VCaP (cell line): ENCODE results near the gene CFAP299.

Source experiments
- H3K27ac ChIP-seq: fragments of 450-650 bp; 2 replicates; pipeline ENCODE4 v1.5.1; 2017
- CTCF ChIP-seq: fragments of 450-650 bp; conservative IDR thresholded peaks from 2 replicates; pipeline ENCODE4 v1.5.1; 2017; ENCODE audit warnings: mild to moderate bottlenecking, moderate library complexity

Gene CFAP299

DNA sequence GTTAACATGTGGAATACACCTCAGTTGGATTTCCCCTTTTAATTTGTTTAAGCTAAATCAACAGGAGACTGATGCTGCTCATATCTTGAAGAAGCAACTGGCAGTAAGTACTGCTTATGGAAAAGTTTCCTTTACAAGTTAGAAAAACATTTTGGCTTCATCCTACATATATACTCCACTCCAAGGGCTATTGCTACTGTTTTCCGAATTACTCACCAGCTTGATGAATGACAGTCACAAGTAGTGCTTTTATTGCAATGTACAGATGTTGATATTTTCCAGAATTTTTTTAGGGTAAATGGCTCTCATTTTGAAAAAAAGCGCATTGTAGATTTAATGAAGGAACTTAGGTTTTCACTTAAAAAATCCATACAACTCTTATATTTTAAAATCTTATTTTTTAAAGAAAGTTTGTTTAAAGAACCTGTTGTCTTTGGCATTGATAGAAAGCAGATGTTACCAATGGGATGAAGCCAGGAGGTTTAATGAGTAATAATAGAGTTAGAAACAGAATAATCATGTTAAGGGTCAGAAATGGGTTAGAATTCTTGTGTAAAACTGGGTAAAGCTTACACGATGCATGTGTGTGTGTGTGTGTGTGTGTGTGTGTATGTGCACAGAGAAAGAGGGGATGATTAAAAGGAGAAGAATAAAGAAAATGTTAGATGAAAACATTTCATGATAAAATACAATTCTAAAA lies 272.9 kb downstream of the CFAP299 start:
- no peak overlapping the region for H3K27ac ChIP-seq
- no peak for TF ChIP-seq CTCF

GRCh38 chr4:80610199-80610598 lies 274.7 kb downstream of the CFAP299 start:
- no peak overlapping the region for H3K27ac ChIP-seq
- no peak for TF ChIP-seq CTCF

DNA sequence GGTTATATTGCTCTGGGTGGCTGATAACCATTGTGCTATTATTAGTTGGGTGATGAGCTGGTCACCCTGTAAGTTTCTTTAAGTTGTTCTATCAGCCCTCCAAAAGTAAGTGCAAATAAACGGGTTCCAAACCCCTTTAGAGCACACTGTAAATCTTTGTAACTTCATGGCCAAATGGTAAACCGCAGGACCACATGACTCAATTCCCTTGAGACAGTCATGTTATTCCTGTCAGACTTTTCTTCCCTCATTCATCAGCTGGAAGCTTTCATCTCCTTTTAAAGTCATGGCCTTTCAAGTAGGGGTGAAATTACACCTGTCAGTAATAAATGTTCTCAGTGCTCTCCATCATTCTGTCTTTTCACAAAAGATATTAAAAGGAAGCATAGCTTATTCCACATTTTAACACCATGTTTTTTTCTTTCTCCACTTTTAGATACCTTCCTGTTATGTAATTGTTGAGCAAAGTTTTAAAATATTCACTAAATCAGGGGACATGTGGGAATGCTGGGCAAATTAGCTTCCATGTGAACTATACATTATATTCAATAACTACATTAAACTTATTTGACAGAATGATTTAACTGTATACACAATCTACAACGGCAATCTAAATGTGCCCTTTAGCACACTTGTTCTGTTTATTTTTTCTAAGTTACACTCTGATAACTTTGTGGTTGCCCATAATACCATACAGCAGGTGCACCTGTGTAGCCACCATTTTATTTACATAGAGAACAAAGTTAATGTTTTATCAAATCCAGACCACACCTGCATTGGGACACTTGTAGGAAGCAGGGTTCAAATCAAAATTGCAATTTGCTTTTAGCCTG lies 275.5 kb downstream of the CFAP299 start:
- H3K27ac ChIP-seq: no peak overlapping the region
- TF ChIP-seq CTCF: no peak

GRCh38 chr4:80611678-80611979 lies 276.1 kb downstream of the CFAP299 start:
- no peak for TF ChIP-seq CTCF
- H3K27ac ChIP-seq: no peak overlapping the region

- H3K27ac ChIP-seq: no peak overlapping the region
- no peak for TF ChIP-seq CTCF
Measured at GRCh38 chr4:80613470-80613869, 277.9 kb downstream of the CFAP299 start.

DNA sequence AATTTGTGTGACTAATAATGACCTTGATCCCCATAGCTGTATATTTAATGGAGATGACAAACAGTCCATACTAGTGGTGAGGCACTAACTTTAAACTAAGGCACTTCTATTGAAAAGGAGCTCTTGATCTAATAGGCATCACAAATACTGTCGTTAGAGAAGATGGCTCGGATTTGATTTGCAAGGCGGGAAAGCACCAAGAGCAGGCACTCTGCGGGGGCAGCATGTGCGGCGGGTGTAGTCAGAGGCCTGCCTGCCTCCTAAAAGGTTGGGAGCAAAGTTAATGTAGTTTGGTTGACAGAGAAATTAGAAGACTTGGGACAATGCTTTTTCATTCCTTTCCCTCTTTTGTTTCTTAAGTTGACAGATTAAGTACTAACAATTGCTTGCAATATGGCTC lies 278.8 kb downstream of the CFAP299 start:
- no peak overlapping the region for H3K27ac ChIP-seq

DNA sequence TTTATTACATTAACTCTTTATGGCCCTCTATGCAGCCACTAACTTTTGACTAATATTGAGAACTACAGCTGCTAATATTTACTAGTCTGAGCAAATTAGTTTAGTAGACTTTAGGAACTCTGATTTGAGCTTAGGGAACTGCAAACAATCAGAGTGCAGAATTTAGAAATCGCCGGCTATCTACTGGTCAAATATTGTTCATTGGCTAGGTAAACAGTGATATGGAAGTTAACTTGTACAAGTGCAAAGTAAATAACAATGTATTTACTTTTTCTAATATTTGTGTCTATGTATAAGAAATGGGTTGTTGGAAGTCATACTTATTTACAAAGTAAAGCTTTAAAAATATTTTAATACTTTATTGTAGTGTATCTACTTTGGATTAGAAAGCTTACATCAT lies 279.6 kb downstream of the CFAP299 start:
- TF ChIP-seq CTCF: no peak

More for the DNA sequence above, 278.8 kb downstream of the CFAP299 start:
- TF ChIP-seq CTCF: no peak

More for the DNA sequence above, 279.6 kb downstream of the CFAP299 start:
- H3K27ac ChIP-seq: no peak overlapping the region
